HepG2 (cell line): ENCODE data around the gene PTMA. TPM values are rescaled to one million over a fixed set of nuclear protein-coding genes. Genes with fewer than 3 reads are reported as not detected.

Experiments used
- ARHGAP35 ChIP-seq: sonication (generic); formaldehyde crosslinking; IDR thresholded peaks from 2 replicates; pipeline ENCODE4 v1.9.0; 2022; ENCODE audit warnings: mild to moderate bottlenecking, inconsistent platforms, moderate library complexity, missing genetic modification reagents, borderline replicate concordance
- ATF6 ChIP-seq: sonication (generic); formaldehyde crosslinking; conservative IDR thresholded peaks from 2 replicates; pipeline ENCODE4 v1.4.0; 2020; ENCODE audit warnings: missing genetic modification reagents
- CENPBD1 ChIP-seq: sonication (generic); formaldehyde crosslinking; IDR thresholded peaks from 2 replicates; pipeline ENCODE4 v1.8.0; 2022; ENCODE audit warnings: missing genetic modification reagents, low read depth, mild to moderate bottlenecking, borderline replicate concordance
- KAT2B ChIP-seq: fragments of 150-350 bp; IDR thresholded peaks from 2 replicates; pipeline ENCODE4 v1.6.1; 2014; ENCODE audit warnings: low read depth, low read length, borderline replicate concordance
- SMAD1 ChIP-seq: sonication (generic); formaldehyde crosslinking; IDR thresholded peaks from 2 replicates; pipeline ENCODE4 v1.4.0; 2020; ENCODE audit warnings: missing genetic modification reagents, low read depth, mild to moderate bottlenecking, borderline replicate concordance
- SP4 ChIP-seq: sonication (generic); formaldehyde crosslinking; IDR thresholded peaks from 2 replicates; pipeline ENCODE4 v1.8.1; 2023; ENCODE audit warnings: mild to moderate bottlenecking, missing genetic modification reagents
- YY1 ChIP-seq: IDR thresholded peaks from 2 replicates; pipeline ENCODE4 v1.6.1; 2011; ENCODE audit warnings: low read length, low read depth, moderate library complexity, mild to moderate bottlenecking; ENCODE audit not compliant: insufficient read depth, insufficient replicate concordance
- ZBED4 ChIP-seq: sonication (generic); formaldehyde crosslinking; IDR thresholded peaks from 2 replicates; pipeline ENCODE4 v1.4.0; 2020; ENCODE audit warnings: missing genetic modification reagents, borderline replicate concordance
- ZBTB1 ChIP-seq: sonication (generic); formaldehyde crosslinking; IDR thresholded peaks from 2 replicates; pipeline ENCODE4 v1.4.0; 2020; ENCODE audit warnings: missing genetic modification reagents, borderline replicate concordance
- ZNF282 ChIP-seq: fragments of 450-650 bp; IDR thresholded peaks from 2 replicates; pipeline ENCODE4 v1.6.1; 2018; ENCODE audit not compliant: partially characterized antibody
- ZNF614 ChIP-seq: IDR thresholded peaks from 2 replicates; pipeline ENCODE4 v1.6.1; 2018; ENCODE audit warnings: missing biosample characterization, missing genetic modification reagents, inconsistent platforms, borderline replicate concordance
- ZNF766 ChIP-seq: sonication (generic); formaldehyde crosslinking; IDR thresholded peaks from 2 replicates; pipeline ENCODE4 v1.5.0; 2020; ENCODE audit warnings: missing genetic modification reagents, borderline replicate concordance
- ZZZ3 ChIP-seq: sonication (generic); formaldehyde crosslinking; IDR thresholded peaks from 2 replicates; pipeline ENCODE4 v1.4.0; 2020; ENCODE audit warnings: missing genetic modification reagents, mild to moderate bottlenecking, borderline replicate concordance
- polyA plus RNA-seq, 8 experiments: library from polyadenylated mRNA; depleted of rRNA in 3 of 8; stranded (reverse) in 7 of 8; unstranded in 1 of 8; fragments of >200 nt; fragmentation: Illumina TruSeq in 4 of 8; extraction: Trizol in 4 of 8; gene quantifications; 2 replicates each; pipeline versions ENCODE4 v1.2.1 to v1.2.3, GENCODE V29; 2011 to 2016; ENCODE audit warnings: low read depth in 4 of 8, missing spikeins in 1 of 8, mixed read lengths in 1 of 8; ENCODE audit not compliant: insufficient read depth in 1 of 8
- total RNA-seq, 5 experiments: library from RNA; depleted of rRNA; stranded (reverse); fragments of >200 nt; fragmentation: Illumina TruSeq; extraction: Trizol; gene quantifications; 2 replicates each; pipeline ENCODE4 v1.2.3, GENCODE V29; 2016; ENCODE audit warnings: low read depth in 1 of 5
- TF ChIP-seq, protein P1 (sequence below): sonication (generic); formaldehyde crosslinking; conservative IDR thresholded peaks from 2 replicates; pipeline ENCODE4 v1.4.0; 2020; ENCODE audit warnings: mild to moderate bottlenecking, missing genetic modification reagents, moderate library complexity
- TF ChIP-seq, protein P2 (sequence below): IDR thresholded peaks from 2 replicates; pipeline ENCODE4 v1.6.1; 2016; ENCODE audit warnings: low read depth

PTMA gene
- total and polyA plus RNA-seq, 2 of the 13 experiments (the other 11 are each of a cell fraction or from before 2014, with no cell fraction given) = 190 to 1,086 TPM

GRCh38 chr2:231713730-231714638, 5.7 kb downstream of the PTMA start (continued):
- no peak for TF ChIP-seq CENPBD1 (CRISPR knock-in tag)
- TF ChIP-seq ZBTB1 (CRISPR knock-in tag) = no peak
- TF ChIP-seq ZNF282 = no peak
- 0 out of 2 replicates have a peak, but pooled peaks have one; percentile 25 for TF ChIP-seq ARHGAP35 (CRISPR knock-in tag)
- TF ChIP-seq ATF6 (CRISPR knock-in tag) = 0 out of 2 replicates have a peak, but pooled peaks have one; percentile 33
- peak; percentile 95 for TF ChIP-seq SMAD1 (CRISPR knock-in tag)
- peak; percentile 75; the same call in 1 of the 2 replicates for TF ChIP-seq ZNF614 (CRISPR knock-in tag)
- TF ChIP-seq YY1 = peak; percentile 77
- TF ChIP-seq, protein P1, sequence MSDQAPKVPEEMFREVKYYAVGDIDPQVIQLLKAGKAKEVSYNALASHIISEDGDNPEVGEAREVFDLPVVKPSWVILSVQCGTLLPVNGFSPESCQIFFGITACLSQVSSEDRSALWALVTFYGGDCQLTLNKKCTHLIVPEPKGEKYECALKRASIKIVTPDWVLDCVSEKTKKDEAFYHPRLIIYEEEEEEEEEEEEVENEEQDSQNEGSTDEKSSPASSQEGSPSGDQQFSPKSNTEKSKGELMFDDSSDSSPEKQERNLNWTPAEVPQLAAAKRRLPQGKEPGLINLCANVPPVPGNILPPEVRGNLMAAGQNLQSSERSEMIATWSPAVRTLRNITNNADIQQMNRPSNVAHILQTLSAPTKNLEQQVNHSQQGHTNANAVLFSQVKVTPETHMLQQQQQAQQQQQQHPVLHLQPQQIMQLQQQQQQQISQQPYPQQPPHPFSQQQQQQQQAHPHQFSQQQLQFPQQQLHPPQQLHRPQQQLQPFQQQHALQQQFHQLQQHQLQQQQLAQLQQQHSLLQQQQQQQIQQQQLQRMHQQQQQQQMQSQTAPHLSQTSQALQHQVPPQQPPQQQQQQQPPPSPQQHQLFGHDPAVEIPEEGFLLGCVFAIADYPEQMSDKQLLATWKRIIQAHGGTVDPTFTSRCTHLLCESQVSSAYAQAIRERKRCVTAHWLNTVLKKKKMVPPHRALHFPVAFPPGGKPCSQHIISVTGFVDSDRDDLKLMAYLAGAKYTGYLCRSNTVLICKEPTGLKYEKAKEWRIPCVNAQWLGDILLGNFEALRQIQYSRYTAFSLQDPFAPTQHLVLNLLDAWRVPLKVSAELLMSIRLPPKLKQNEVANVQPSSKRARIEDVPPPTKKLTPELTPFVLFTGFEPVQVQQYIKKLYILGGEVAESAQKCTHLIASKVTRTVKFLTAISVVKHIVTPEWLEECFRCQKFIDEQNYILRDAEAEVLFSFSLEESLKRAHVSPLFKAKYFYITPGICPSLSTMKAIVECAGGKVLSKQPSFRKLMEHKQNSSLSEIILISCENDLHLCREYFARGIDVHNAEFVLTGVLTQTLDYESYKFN (CRISPR knock-in tag) = 0 out of 2 replicates have a peak, but pooled peaks have one; percentile 7
- peak; percentile 37; the same call in 1 of the 2 replicates for TF ChIP-seq ZBED4
- peak; percentile 79; the same call in 1 of the 2 replicates for TF ChIP-seq SP4 (CRISPR knock-in tag)
- TF ChIP-seq KAT2B = no peak
- TF ChIP-seq, protein P2, sequence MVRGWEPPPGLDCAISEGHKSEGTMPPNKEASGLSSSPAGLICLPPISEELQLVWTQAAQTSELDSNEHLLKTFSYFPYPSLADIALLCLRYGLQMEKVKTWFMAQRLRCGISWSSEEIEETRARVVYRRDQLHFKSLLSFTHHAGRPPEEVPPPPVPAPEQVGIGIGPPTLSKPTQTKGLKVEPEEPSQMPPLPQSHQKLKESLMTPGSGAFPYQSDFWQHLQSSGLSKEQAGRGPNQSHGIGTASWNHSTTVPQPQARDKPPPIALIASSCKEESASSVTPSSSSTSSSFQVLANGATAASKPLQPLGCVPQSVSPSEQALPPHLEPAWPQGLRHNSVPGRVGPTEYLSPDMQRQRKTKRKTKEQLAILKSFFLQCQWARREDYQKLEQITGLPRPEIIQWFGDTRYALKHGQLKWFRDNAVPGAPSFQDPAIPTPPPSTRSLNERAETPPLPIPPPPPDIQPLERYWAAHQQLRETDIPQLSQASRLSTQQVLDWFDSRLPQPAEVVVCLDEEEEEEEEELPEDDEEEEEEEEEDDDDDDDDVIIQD (CRISPR knock-in tag) = no peak
- TF ChIP-seq ZNF766 (CRISPR knock-in tag) = 0 out of 2 replicates have a peak, but pooled peaks have one; percentile 50
- no peak for TF ChIP-seq ZZZ3
